Heart left ventricle (tissue), 16 donors: Measurements from ENCODE around the gene KCNA10. TPM values are rescaled to one million over a fixed set of nuclear protein-coding genes. Genes with fewer than 3 reads are reported as not detected.

Experiments
- ATAC-seq, 4 donors: fragments of 200-7000 bp; cut with Tn5 transposase; one replicate each; pipeline ENCODE4 v1.9.1; 2020 to 2022; ENCODE audit warnings: moderate library complexity in 4 of 4, mild to moderate bottlenecking in 3 of 4, moderate number of reproducible peaks in 1 of 4
- DNase-seq, 5 donors: peaks; one replicate each; pipeline ENCODE4 v3.0.0-alpha.2; 2020
- H3K27ac ChIP-seq, 12 donors: fragments of 200-600 bp; sonication (generic) in 4 of 12; one replicate each; pipeline versions ENCODE4 v1.5.0 to v1.8.0; 2016 to 2022; ENCODE audit warnings: mild to moderate bottlenecking in 2 of 12
- H3K27me3 ChIP-seq, 9 donors: fragments of 200-600 bp; sonication (generic) in 2 of 9; one replicate each; pipeline versions ENCODE4 v1.5.1 to v1.8.0; 2016 to 2022; ENCODE audit warnings: mild to moderate bottlenecking in 3 of 9
- H3K36me3 ChIP-seq, 9 donors: fragments of 200-600 bp; sonication (generic) in 2 of 9; one replicate each; pipeline versions ENCODE4 v1.5.0 to v1.8.0; 2018 to 2022; ENCODE audit warnings: mild to moderate bottlenecking in 2 of 9
- H3K4me1 ChIP-seq, 12 donors: fragments of 200-600 bp; sonication (generic) in 4 of 12; one replicate each; pipeline versions ENCODE4 v1.5.0 to v1.8.0; 2016 to 2022; ENCODE audit warnings: mild to moderate bottlenecking in 3 of 12
- H3K4me3 ChIP-seq, 12 donors: fragments of 200-600 bp; sonication (generic) in 4 of 12; one replicate each; pipeline versions ENCODE4 v1.5.0 to v1.8.0; 2017 to 2022; ENCODE audit warnings: mild to moderate bottlenecking in 9 of 12, moderate library complexity in 4 of 12
- H3K9me3 ChIP-seq, 12 donors: fragments of 200-600 bp; sonication (generic) in 4 of 12; one replicate each; pipeline versions ENCODE4 v1.5.0 to v1.8.0; 2016 to 2022; ENCODE audit warnings: mild to moderate bottlenecking in 1 of 12
- POLR2A ChIP-seq, 2 donors: fragments of 450-650 bp; IDR thresholded peaks; one replicate each; pipeline ENCODE4 v1.6.1; 2017; ENCODE audit warnings: antibody characterized with exemption in 2 of 2, mild to moderate bottlenecking in 2 of 2, moderate library complexity in 2 of 2
- WGBS, 4 donors: extraction: QIAGEN DNeasy Blood & Tissue Kit in 2 of 4; methylation state at CpG; one replicate each; pipeline versions ENCODE4 v1.1.5 to v1.1.7; 2013 to 2018; 5-methylcytosine and 5-hydroxymethylcytosine counted together
- intact Hi-C, 10 donors: fragments of 100-400 bp; cut with DNase I; formaldehyde crosslinking; loops; one replicate each; pipeline versions ENCODE4 v1.11.1 to v1.14.2; 2022
- long read RNA-seq, 3 donors: library from polyadenylated mRNA; unstranded; transcript quantifications; one replicate each; pipeline ENCODE4 v2.0.0, GENCODE V29; 2020 to 2021
- polyA plus RNA-seq, 2 donors: library from polyadenylated mRNA; stranded (reverse); fragments of 200-250 nt; gene quantifications; one replicate each; pipeline ENCODE4 v1.2.3, GENCODE V29; 2013
- total RNA-seq, 9 donors: library from RNA; depleted of rRNA in 2 of 9; stranded (reverse); fragments of >200 nt in 2 of 9; fragmentation: NEBNext Ultra II Directional in 3 of 9; extraction: Animal tissue kit (Norgen Biotek cat#: 25700) in 3 of 9; gene quantifications; one replicate each; pipeline versions ENCODE4 v1.1.0 to v1.2.4, GENCODE V29; 2016 to 2023
- TF ChIP-seq, protein P1 (sequence below), 12 donors: fragments of 200-600 bp; sonication (generic) in 4 of 12; IDR thresholded peaks; one replicate each; pipeline versions ENCODE4 v1.5.0 to v1.8.0; 2018 to 2022; ENCODE audit warnings: antibody characterized with exemption in 12 of 12, mild to moderate bottlenecking in 5 of 12
- donor health status: ischemic (EF 13 %, LVEDD 7.1; RV severe dilation, severe dysfunction).
- donor health status: healthy with polysubstance abuse.
- donor health status: DM: no; HTN: yes; CAD: no.
- donor health status: DM: no; HTN: no; CAD: no.
- donor health status: ischemic (EF 25% LVEDD 6.9; RV normal size, moderate dysfunction).
- donor health status: ischemic (EF 25% LVEDD 5.7; RV mildly dilated, moderate dysfunction).
- donor health status: healthy.
- donor health status: DM: yes; HTN: yes; CAD: no.
- donor health status: ischemic (EF 35%, LVEDD 5.7; RV mildly dilated, moderate dysfunction).
- donor health status: nonischemic (EF 11% LVEDD 7.7; RV severe dilation, severe dysfunction).
- donor health status: DM: yes; HTN: yes; CAD: no.
- donor health status: PGD.
- donor health status: ischemic (EF 29% LVEDD 5.4; RV normal size, mild dysfunction).
- donor health status: nonischemic (EF 23%, LVEDD 6.1; RV moderate dilation, normal function).

The KCNA10 gene
- total RNA-seq (not detected), polyA plus RNA-seq (not detected)
- long read RNA-seq, donor 1, result 0 reads
- long read RNA-seq, donor 2, result 0 reads
- long read RNA-seq, donor 3, result 0 reads

DNA sequence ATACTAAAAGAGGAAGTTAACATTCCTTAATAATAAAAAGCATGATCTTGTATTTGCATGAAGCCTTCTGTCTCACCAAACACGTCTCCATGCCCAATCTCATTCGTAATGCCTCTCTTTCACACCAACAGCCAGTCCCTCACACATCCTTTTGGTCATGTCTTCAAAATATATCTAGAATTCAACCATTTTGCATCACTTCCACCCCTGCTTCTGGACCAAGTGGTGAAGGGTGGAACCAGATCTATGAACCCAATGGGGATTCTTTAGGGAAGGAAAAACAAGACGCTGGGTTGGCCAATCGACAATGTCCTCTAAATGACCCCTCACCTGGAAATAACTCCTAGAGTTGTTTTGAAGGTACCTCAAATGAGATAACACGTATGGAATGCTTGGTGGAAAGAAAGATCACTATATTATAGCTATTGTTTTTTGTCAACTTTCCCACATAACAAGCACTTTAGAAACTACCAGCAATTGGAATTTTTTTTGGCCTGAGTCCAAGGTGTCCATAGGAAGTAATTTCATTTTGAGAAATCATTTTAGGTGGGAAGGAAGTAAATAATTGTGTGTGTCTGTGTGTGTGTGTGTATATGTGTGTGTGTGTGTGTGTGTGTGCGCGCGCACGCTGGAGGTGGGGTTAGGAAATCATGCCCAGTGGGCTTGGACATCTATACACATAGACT is at the start of gene KCNA10:
KCNA10 (minus strand) TSS at position 51 of the 686 bp plus-strand sequence. CDS start 388 bp downstream, outside the sequence.
- TF ChIP-seq, protein P1, sequence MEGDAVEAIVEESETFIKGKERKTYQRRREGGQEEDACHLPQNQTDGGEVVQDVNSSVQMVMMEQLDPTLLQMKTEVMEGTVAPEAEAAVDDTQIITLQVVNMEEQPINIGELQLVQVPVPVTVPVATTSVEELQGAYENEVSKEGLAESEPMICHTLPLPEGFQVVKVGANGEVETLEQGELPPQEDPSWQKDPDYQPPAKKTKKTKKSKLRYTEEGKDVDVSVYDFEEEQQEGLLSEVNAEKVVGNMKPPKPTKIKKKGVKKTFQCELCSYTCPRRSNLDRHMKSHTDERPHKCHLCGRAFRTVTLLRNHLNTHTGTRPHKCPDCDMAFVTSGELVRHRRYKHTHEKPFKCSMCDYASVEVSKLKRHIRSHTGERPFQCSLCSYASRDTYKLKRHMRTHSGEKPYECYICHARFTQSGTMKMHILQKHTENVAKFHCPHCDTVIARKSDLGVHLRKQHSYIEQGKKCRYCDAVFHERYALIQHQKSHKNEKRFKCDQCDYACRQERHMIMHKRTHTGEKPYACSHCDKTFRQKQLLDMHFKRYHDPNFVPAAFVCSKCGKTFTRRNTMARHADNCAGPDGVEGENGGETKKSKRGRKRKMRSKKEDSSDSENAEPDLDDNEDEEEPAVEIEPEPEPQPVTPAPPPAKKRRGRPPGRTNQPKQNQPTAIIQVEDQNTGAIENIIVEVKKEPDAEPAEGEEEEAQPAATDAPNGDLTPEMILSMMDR (IDR thresholded peaks at IDR 0.05), result no peak
- TF ChIP-seq POLR2A (IDR thresholded peaks at IDR 0.05), result no peak
- DNase-seq (no peak), ATAC-seq (no peak)
- no peaks in the 10 kb centered on the region for H3K4me1 ChIP-seq
- H3K4me3 ChIP-seq, result no peak within 1 kb of the TSS
- H3K9me3 ChIP-seq, result peaks cover 0 to 2% (median 0%) of the 10 kb centered on the region in 12 donors
- intact Hi-C loops, result no loop called here
- H3K36me3 ChIP-seq, result no peaks in the 10 kb centered on the region
- peaks cover 0 to 33% (median 11%) of the 10 kb centered on the region in 9 donors for H3K27me3 ChIP-seq
- 50 to 66% (median 57%) methylated on average over 9 of the region's 9 CpGs for WGBS, 4 donors
- H3K27ac ChIP-seq, result no peak within 1 kb of the TSS

DNA sequence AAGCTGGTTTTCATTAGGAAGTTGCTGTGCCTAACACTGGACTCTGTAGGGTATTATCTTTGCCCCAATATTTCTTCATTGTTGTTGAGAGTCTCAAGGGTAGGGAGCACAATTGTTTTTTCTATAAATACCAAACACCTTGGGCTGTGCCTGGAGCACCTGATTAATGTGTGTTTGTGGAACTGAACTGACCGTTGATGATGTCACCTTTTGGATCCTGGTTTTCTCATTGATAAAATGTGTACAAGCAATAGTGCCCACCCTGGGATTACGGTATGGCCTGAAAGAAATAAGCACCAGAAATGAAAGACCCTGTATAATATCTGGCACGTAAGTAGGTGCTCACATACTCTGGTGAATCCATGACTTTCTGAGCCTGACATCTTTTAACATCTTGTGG is 47.9 kb upstream of the KCNA10 start:
- 68 to 82% (median 79%) methylated on average over 3 of the region's 3 CpGs for WGBS, 4 donors

DNA sequence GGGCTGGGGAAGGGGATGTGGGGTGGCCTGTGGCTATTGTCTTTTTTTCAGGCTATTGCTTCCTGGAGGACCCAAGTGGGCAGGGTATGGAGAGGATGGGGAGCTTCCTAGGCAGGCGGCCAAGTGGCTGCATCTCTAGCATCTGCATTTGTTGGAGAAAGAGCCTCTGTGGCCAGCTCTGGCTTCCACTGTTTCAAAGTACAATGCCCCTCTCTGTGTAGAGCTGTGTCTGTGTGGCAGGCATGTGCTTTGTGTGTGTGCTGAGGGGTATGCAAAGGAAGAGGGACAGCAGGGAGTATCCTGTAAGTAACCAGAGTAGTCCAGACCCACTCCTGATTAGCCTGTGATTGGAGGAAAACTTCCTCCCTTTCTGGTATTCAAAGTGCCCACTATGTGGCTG is 46.6 kb upstream of the KCNA10 start:
- no peaks in the 10 kb centered on the region for H3K9me3 ChIP-seq
- no peak overlapping the region for H3K4me3 ChIP-seq
- no peaks in the 10 kb centered on the region for H3K4me1 ChIP-seq
- intact Hi-C loops, result no loop called here
- no peak overlapping the region for H3K27ac ChIP-seq
- H3K36me3 ChIP-seq, result no peaks in the 10 kb centered on the region
- H3K27me3 ChIP-seq, result peaks cover 0 to 20% (median 0%) of the 10 kb centered on the region in 9 donors
- DNase-seq (no peak), ATAC-seq (no peak)
- 66 to 77% (median 70%) methylated on average over 1 of the region's 1 CpG for WGBS, 4 donors
- no peak for TF ChIP-seq POLR2A (IDR thresholded peaks at IDR 0.05)
- TF ChIP-seq, protein P1 (IDR thresholded peaks at IDR 0.05), result no peak

More for the DNA sequence above, 47.9 kb upstream of the KCNA10 start:
- intact Hi-C loops, result no loop called here
- TF ChIP-seq, protein P1 (IDR thresholded peaks at IDR 0.05), result no peak
- TF ChIP-seq POLR2A (IDR thresholded peaks at IDR 0.05), result no peak
- DNase-seq (no peak), ATAC-seq (no peak)
- no peaks in the 10 kb centered on the region for H3K4me1 ChIP-seq
- no peaks in the 10 kb centered on the region for H3K9me3 ChIP-seq
- peaks cover 0 to 24% (median 9%) of the 10 kb centered on the region in 9 donors for H3K27me3 ChIP-seq
- no peak overlapping the region for H3K4me3 ChIP-seq
- no peak overlapping the region for H3K27ac ChIP-seq
- no peaks in the 10 kb centered on the region for H3K36me3 ChIP-seq

DNA sequence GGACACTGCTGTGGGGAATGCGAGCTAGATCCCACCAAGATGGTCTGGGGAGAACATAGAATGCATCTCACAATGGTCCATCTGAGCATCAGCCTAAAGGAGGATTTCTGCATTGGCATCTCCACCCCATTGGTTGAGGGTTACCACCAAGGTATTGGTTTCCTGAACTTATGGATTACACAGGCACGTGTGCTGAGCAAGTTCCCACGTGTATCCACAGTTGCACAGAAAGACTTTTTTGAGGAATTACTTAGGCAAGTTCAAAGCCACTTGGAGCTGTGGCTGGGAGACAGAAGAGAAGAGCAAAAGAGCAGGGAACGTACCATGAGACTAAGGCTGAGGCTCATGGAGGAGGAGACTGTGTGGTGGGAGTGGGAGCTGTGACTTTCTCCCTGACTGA is 44.1 kb upstream of the KCNA10 start:
- no peaks in the 10 kb centered on the region for H3K36me3 ChIP-seq
- intact Hi-C loops, result loop anchor here in 1 of 10 donors (5.0 kb wide), 1 partner anchor 34 kb away; no protein-coding TSS in a partner anchor
- no peaks in the 10 kb centered on the region for H3K9me3 ChIP-seq
- no peak overlapping the region for H3K4me3 ChIP-seq
- no peak overlapping the region for H3K27ac ChIP-seq
- H3K4me1 ChIP-seq, result no peaks in the 10 kb centered on the region
- H3K27me3 ChIP-seq, result peaks cover 0 to 13% (median 2%) of the 10 kb centered on the region in 9 donors
- DNase-seq (no peak), ATAC-seq (no peak)
- TF ChIP-seq, protein P1 (IDR thresholded peaks at IDR 0.05), result no peak
- TF ChIP-seq POLR2A (IDR thresholded peaks at IDR 0.05), result no peak
- 74 to 89% (median 83%) methylated on average over 4 of the region's 4 CpGs for WGBS, 4 donors
